Measurements from ENCODE around the gene MED20. TPM values are rescaled to one million over a fixed set of nuclear protein-coding genes. Genes with fewer than 3 reads are reported as not detected.

Gene MED20
- polyA plus RNA-seq, 1 donor (not counting 4 experiments of a cell fraction or from before 2014, with no cell fraction given): 37.5 TPM

DNA sequence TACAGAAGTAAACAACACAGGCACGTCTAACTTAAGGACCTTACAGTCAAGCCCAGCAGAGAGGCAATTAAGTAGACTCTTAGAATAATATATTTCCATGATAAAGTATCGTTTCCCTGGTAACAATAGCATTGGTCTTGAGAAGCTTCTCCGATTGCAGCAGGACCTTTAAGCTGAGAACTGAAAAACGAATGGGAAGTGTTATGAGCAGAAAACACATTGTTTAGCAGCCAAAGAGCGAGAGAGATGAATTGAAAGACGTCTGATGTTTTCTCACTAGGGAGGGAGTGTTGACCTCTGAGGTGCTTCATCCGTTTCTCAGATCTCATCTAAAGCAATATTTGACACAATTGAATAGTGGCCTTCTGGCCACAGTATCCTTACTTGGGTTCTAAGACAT lies 1.2 kb upstream of the MED20 start:
- no peaks in the 10 kb centered on the region for H3K9me1 ChIP-seq (ENCODE audit: control insufficient read depth, extremely low read depth, insufficient read depth, low read length)
- H2AFZ ChIP-seq (ENCODE audit: control insufficient read depth, low read length): no peak overlapping the region
- peaks cover 70% of the 10 kb centered on the region for H3K79me2 ChIP-seq (ENCODE audit: control insufficient read depth, insufficient read depth, low read length)
- H3K4me2 ChIP-seq (ENCODE audit: control insufficient read depth, extremely low read depth, insufficient read depth, low read depth, low read length): peak overlapping the region; percentile 82
- H3K27ac ChIP-seq (ENCODE audit: control insufficient read depth, insufficient read depth, low read length): peak overlapping the region; percentile 100
- peaks cover 32% of the 10 kb centered on the region for H3K4me1 ChIP-seq (ENCODE audit: control insufficient read depth, extremely low read depth, insufficient read depth, low read length)
- TF ChIP-seq, protein P1, sequence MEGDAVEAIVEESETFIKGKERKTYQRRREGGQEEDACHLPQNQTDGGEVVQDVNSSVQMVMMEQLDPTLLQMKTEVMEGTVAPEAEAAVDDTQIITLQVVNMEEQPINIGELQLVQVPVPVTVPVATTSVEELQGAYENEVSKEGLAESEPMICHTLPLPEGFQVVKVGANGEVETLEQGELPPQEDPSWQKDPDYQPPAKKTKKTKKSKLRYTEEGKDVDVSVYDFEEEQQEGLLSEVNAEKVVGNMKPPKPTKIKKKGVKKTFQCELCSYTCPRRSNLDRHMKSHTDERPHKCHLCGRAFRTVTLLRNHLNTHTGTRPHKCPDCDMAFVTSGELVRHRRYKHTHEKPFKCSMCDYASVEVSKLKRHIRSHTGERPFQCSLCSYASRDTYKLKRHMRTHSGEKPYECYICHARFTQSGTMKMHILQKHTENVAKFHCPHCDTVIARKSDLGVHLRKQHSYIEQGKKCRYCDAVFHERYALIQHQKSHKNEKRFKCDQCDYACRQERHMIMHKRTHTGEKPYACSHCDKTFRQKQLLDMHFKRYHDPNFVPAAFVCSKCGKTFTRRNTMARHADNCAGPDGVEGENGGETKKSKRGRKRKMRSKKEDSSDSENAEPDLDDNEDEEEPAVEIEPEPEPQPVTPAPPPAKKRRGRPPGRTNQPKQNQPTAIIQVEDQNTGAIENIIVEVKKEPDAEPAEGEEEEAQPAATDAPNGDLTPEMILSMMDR (optimal IDR thresholded peaks at IDR 0.05 in 1 of 3, IDR thresholded peaks at IDR 0.05 in 1 of 3, conservative IDR thresholded peaks at IDR 0.05 in 1 of 3; ENCODE audit: extremely low read depth in 1 of 3, insufficient read depth in 2 of 3, low read length in 3 of 3): no peak
- TF ChIP-seq EZH2 (IDR thresholded peaks at IDR 0.05; ENCODE audit: low read length): no peak
- dilution Hi-C loops (cut with MboI; ENCODE audit: extremely low pct_ligation_motif_present, low sequenced_read_pairs): no loop called here
- H3K27me3 ChIP-seq (ENCODE audit: control insufficient read depth, extremely low read depth, insufficient read depth, low read length): no peaks in the 10 kb centered on the region
- H3K9me3 ChIP-seq (ENCODE audit: control insufficient read depth, low read depth, low read length): no peaks in the 10 kb centered on the region
- H3K4me3 ChIP-seq (ENCODE audit: control insufficient read depth in 2 of 3, extremely low read depth in 1 of 3, insufficient read depth in 2 of 3, low read depth in 1 of 3, low read length in 3 of 3): peak overlapping the region; percentile 90 to 100 (median 95)
- peaks cover 2 to 24% of the 10 kb centered on the region in 2 experiments for H3K36me3 ChIP-seq (ENCODE audit: control insufficient read depth in 2 of 2, extremely low read depth in 1 of 2, insufficient read depth in 2 of 2, low read length in 2 of 2)
- FAIRE-seq (no peak), DNase-seq (ENCODE audit: low read depth, low spot score) (no peak)
- H3K9ac ChIP-seq (ENCODE audit: control insufficient read depth, extremely low read depth, insufficient read depth, low read length): peak overlapping the region; percentile 100
- peaks cover 3% of the 10 kb centered on the region for H4K20me1 ChIP-seq (ENCODE audit: control insufficient read depth, extremely low read depth, insufficient read depth, low read length)

DNA sequence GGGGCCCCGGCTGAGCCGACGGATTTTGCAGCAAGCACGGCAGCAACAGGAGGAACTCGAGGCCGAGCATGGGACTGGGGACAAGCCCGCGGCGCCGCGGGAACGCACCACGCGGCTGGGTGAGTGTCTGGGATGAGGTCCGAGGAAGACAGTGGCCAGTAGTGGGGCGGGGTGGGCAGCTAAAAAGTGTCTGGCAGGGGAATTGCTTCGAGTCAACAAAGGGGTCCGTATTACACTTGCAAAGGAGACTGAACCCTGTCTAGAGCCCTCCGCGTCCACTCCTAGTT lies 716 bp upstream of the MED20 start:
- FAIRE-seq (no peak), DNase-seq (ENCODE audit: low read depth, low spot score) (no peak)
- Histone ChIP-seq H3K9ac (ENCODE audit: control insufficient read depth, extremely low read depth, insufficient read depth, low read length) (peak overlapping the region; percentile 100), H3K4me1 (ENCODE audit: control insufficient read depth, extremely low read depth, insufficient read depth, low read length) (peaks cover 37% of the 10 kb centered on the region), H3K9me1 (ENCODE audit: control insufficient read depth, extremely low read depth, insufficient read depth, low read length) (peaks cover 2% of the 10 kb centered on the region), H4K20me1 (ENCODE audit: control insufficient read depth, extremely low read depth, insufficient read depth, low read length) (peaks cover 3% of the 10 kb centered on the region), H3K4me3 (ENCODE audit: control insufficient read depth in 2 of 3, extremely low read depth in 1 of 3, insufficient read depth in 2 of 3, low read depth in 1 of 3, low read length in 3 of 3) (peak overlapping the region; percentile 90 to 100 (median 95)), H3K79me2 (ENCODE audit: control insufficient read depth, insufficient read depth, low read length) (peaks cover 68% of the 10 kb centered on the region), H2AFZ (ENCODE audit: control insufficient read depth, low read length) (peak overlapping the region; percentile 99), H3K27ac (ENCODE audit: control insufficient read depth, insufficient read depth, low read length) (peak overlapping the region; percentile 100), H3K9me3 (ENCODE audit: control insufficient read depth, low read depth, low read length) (no peaks in the 10 kb centered on the region), H3K27me3 (ENCODE audit: control insufficient read depth, extremely low read depth, insufficient read depth, low read length) (no peaks in the 10 kb centered on the region), H3K36me3 (ENCODE audit: control insufficient read depth in 2 of 2, extremely low read depth in 1 of 2, insufficient read depth in 2 of 2, low read length in 2 of 2) (peaks cover 3 to 23% of the 10 kb centered on the region in 2 experiments), H3K4me2 (ENCODE audit: control insufficient read depth, extremely low read depth, insufficient read depth, low read depth, low read length) (peak overlapping the region; percentile 82)
- TF ChIP-seq, protein P1 (optimal IDR thresholded peaks at IDR 0.05 in 1 of 3, IDR thresholded peaks at IDR 0.05 in 1 of 3, conservative IDR thresholded peaks at IDR 0.05 in 1 of 3; ENCODE audit: extremely low read depth in 1 of 3, insufficient read depth in 2 of 3, low read length in 3 of 3): no peak
- no peak for TF ChIP-seq EZH2 (IDR thresholded peaks at IDR 0.05; ENCODE audit: low read length)
- dilution Hi-C loops (cut with MboI; ENCODE audit: extremely low pct_ligation_motif_present, low sequenced_read_pairs): no loop called here
